HG03354 (cell line): ENCODE data around the gene IGSF21.

Experiments
- ATAC-seq: cut with Tn5 transposase; IDR thresholded peaks from one replicate; pipeline ENCODE4 v1.9.1; 2021; ENCODE audit warnings: mild to moderate bottlenecking; ENCODE audit not compliant: unreplicated experiment, poor library complexity, severe bottlenecking

IGSF21 gene

GRCh38 chr1:18093646-18094045, 14.0 kb upstream of the IGSF21 start:
- ATAC-seq = no peak

DNA sequence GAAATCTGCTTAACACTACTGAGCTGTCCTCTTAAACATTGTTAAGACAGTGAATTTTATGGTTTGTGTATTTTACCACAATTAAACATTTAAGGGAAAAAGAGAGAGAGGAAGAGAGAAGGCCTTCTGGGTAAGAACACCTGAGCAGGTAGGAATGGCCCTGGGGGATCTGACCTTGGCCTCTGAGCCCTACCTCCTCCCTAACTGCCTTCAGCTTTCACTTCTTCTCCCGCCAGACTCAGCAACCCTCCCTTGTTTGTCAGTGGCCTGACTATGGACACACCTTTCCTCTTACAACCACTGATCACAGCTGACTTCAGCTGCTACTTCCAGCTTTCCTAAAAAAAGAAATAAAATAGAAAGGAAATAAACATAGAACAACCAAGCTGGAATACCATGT, 13.5 kb upstream of the IGSF21 start:
- ATAC-seq = no peak

- no peak for ATAC-seq
Measured at GRCh38 chr1:18097206-18097605, 10.4 kb upstream of the IGSF21 start.

GRCh38 chr1:18099026-18099425, 8.6 kb upstream of the IGSF21 start:
- no peak for ATAC-seq

- no peak for ATAC-seq
Measured at GRCh38 chr1:18100060-18100459, 7.5 kb upstream of the IGSF21 start.

- ATAC-seq = no peak
Measured at GRCh38 chr1:18100491-18101063, 7.0 kb upstream of the IGSF21 start.

DNA sequence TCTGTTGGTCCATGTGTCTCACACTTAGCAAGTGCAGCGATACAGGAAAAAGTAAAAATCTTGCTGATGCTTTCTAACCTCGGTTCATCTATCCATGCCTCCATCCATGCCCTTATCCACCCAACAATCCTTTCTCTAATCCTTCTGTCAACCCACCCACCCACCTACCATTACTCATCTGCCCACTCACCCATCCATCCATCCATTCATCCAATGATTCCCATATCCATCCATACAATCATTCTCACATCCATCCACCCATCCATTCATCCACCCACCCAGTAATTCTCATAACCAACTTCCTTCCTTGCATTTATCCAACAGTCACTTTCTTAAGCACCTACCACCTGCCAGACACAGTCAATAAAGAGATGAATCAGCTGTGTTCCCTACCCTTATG, 6.1 kb upstream of the IGSF21 start:
- ATAC-seq = no peak

GRCh38 chr1:18103788-18104421, 3.7 kb upstream of the IGSF21 start:
- ATAC-seq = no peak

GRCh38 chr1:18104546-18105100, 3.0 kb upstream of the IGSF21 start:
- no peak for ATAC-seq

- ATAC-seq = no peak
Measured at GRCh38 chr1:18105196-18105595, 2.4 kb upstream of the IGSF21 start.

GRCh38 chr1:18108299-18109057, 880 bp downstream of the IGSF21 start:
- ATAC-seq = no peak

- ATAC-seq = no peak
Measured at GRCh38 chr1:18109058-18109755, 1.6 kb downstream of the IGSF21 start.

DNA sequence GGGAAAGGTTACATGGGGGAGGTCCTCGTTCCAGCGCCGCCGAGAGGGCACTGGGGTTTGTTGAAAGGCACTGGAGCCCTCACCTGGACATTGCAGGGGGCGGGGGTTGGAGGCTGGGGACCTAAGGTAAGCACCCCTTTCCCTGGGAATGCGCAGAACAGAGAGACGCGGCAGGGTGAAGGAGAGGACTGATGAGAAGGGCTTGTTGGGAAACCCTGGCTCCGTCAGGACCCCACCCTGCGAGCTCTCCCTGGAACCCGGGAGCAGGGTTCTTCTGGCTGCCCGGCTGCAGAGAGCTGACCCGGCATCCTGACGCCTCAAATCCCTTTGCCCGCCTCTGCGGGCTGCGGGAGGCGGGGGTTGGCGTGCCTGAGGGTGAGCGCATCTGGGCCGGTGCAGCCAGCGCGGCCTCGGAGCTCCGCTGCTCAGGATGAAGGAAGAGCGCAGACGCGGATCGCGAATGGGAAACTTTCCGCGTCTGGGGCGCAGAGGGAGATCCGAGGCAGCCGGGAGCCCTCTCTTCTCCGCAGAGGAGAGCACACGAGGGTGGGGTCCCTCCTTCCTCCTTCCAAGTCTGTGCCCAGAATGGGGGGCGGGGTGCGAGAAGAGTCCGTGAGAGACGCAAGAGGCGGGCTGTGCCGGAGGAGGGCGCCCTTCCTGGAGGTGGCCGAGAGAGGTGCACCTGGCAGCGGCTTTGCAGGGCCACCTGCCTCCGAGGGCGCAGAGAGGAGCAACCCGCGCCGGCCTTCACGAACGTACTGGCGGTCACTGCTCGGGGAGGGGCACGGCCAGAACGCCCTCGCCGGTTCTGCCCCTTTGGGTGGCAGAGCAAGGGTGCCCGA, 2.4 kb downstream of the IGSF21 start:
- no peak for ATAC-seq

GRCh38 chr1:18110598-18110939, 3.0 kb downstream of the IGSF21 start:
- no peak for ATAC-seq

DNA sequence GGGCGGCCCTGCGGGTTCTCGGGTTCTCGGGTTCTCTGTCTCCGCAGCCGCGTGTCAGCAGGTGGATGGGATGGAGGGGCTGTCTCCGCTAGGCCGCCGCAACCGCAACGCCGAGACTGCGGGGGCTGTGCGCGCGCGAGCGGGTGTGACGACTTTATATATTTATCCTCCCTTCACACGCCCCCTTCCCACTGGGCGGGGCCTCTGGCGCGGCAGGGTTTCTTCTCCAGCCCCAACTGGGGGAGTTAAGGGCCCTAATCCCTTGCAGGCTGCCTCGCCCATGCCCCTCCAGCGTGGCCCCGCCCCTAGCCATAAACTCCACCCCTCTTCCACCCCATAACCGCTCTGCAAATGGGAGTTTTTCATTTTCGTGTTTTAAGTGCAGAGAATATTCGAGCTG, 3.4 kb downstream of the IGSF21 start:
- ATAC-seq = no peak

GRCh38 chr1:18111605-18112297, 4.2 kb downstream of the IGSF21 start:
- ATAC-seq = no peak

- no peak for ATAC-seq
Measured at GRCh38 chr1:18112611-18113010, 5.0 kb downstream of the IGSF21 start.

DNA sequence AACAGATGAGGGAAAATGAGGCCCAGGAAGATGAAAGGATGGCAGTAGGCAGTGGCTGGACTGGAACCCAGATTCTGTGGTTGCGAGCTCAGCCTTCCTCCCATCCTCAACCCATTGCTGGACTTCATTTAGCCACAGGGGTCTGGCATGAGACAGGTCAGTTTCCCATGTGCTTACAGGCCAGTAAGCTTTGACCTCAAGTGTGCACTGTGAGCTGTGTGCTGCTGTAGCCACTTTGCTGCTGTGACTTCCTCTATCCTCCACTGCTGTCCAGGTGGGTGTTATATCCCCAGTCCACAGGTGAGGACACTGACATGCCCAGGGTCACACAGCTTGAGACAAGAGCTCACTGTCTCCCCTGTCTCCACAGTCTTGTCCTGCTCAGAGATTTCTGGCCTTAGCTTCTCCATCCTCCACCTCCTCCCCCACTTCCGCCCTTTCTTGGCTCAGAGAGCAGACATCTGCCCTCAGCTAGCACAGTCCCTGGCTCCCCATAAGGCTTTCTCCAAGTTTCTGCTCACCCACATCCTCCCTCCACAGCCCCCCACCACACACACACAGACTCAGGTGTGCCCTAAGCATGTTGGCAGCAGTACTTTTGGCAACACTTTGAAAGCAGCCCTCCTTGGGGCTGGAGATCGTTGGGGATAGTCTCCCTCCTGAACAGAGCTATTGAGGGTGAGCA, 7.3 kb downstream of the IGSF21 start:
- no peak for ATAC-seq
